ENCODE results near the gene ZNF536.
"Not testable (repeated sequence)": the region's sequence is repeated elsewhere in the genome, so short reads cannot be mapped to it uniquely, and the experiment has no call there.

ZNF536 gene

GRCh38 chr19:30481063-30481462 is 108.9 kb downstream of the ZNF536 start:
- DNase-seq (ENCODE audit: low spot score) = no peak
- TF ChIP-seq CTCF (IDR thresholded peaks at IDR 0.05; ENCODE audit: borderline replicate concordance, control extremely low read depth, extremely low read depth, insufficient read depth, missing control alignments) = no peak
- in situ Hi-C loops (cut with MboI; ENCODE audit: low sequenced_read_pairs, unreplicated experiment) = no loop called here

GRCh38 chr19:30481823-30482222 is 109.6 kb downstream of the ZNF536 start:
- in situ Hi-C loops (cut with MboI; ENCODE audit: low sequenced_read_pairs, unreplicated experiment) = no loop called here
- no peak for DNase-seq (ENCODE audit: low spot score)
- no peak for TF ChIP-seq CTCF (IDR thresholded peaks at IDR 0.05; ENCODE audit: borderline replicate concordance, control extremely low read depth, extremely low read depth, insufficient read depth, missing control alignments)

DNA sequence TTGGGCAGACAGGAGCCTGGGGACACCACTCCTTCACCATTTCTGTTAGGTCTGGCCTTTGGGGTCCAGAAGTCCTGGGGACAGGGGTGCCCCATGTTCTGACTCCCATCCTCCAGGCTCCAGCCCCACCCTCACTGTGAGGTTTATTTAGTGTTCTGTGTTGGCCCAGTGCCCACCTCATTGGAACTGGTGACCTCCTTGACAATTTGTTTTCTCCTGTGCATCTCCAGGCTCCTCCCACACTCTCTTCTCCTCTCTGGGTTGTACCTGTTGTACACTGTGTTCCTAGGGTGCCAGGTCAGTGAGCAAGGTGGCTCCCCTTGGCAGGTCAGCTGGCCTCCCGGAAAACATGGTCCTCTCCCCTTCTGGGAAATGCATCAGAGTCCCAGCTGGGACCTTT is 110.8 kb downstream of the ZNF536 start:
- DNase-seq (ENCODE audit: low spot score) = no peak
- no peak for TF ChIP-seq CTCF (IDR thresholded peaks at IDR 0.05; ENCODE audit: borderline replicate concordance, control extremely low read depth, extremely low read depth, insufficient read depth, missing control alignments)
- in situ Hi-C loops (cut with MboI; ENCODE audit: low sequenced_read_pairs, unreplicated experiment) = no loop called here

DNA sequence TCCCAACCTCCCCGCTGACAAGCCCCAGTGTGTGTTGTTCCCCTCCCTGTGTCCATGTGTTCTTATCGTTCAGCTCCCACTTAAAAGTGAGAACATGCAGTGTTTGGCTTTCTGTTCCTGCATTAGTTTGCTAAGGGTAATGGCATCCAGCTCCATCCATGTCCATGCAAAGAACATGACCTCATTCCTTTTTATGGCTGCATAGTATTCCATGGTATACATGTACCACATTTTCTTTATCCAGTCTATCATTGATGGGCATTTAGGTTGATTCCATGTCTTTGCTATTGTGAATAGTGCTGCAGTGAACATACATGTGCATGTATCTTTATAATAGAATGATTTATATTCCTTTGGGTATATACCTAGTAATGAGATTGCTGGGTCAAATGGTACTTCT is 114.1 kb downstream of the ZNF536 start:
- in situ Hi-C loops (cut with MboI; ENCODE audit: low sequenced_read_pairs, unreplicated experiment); DNase-seq (ENCODE audit: low spot score): not testable (repeated sequence)

DNA sequence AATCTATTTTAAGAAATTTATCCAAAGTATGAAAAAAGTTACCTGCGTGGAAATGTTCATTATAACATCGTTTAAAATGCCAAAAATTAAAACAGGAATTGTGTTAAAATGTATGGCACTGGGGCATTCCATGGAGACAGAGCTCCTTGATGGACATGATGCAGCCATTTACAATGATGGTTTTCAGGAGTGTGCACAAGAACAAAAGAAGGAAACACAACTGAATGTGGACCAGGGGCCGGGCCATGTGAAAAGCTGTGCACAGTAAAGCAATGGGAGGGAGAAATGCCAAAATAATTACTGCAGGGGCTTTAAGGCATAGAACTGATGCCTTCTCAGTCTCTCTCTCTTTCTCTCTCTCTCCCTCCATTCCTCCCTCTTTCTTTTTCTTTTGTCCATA is 115.0 kb downstream of the ZNF536 start:
- in situ Hi-C loops (cut with MboI; ENCODE audit: low sequenced_read_pairs, unreplicated experiment) = no loop called here
- no peak for DNase-seq (ENCODE audit: low spot score)
- no peak for TF ChIP-seq CTCF (IDR thresholded peaks at IDR 0.05; ENCODE audit: borderline replicate concordance, control extremely low read depth, extremely low read depth, insufficient read depth, missing control alignments)

DNA sequence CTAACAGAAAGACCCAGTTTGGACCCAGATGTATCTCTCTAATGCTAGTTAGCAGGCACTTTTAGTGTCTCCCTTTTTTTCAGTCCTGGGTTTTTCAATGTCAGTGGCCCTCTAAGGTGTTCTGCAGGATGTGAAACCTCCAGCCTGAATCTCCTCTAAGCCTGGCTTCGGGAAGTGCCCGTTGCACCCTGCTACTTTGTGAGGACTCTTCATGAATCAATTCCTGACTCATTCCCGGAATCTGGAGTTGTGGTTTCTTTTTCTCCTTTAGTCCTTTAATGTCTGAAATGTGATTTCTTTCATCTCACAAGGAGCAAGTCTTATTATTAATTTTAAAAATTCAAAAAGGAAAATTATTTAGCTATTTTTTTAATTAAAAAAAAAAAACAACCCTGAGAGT is 116.0 kb downstream of the ZNF536 start:
- no peak for TF ChIP-seq CTCF (IDR thresholded peaks at IDR 0.05; ENCODE audit: borderline replicate concordance, control extremely low read depth, extremely low read depth, insufficient read depth, missing control alignments)
- in situ Hi-C loops (cut with MboI; ENCODE audit: low sequenced_read_pairs, unreplicated experiment) = no loop called here

GRCh38 chr19:30490760-30491159 is 118.6 kb downstream of the ZNF536 start:
- DNase-seq (ENCODE audit: low spot score) = no peak
- in situ Hi-C loops (cut with MboI; ENCODE audit: low sequenced_read_pairs, unreplicated experiment) = no loop called here
- no peak for TF ChIP-seq CTCF (IDR thresholded peaks at IDR 0.05; ENCODE audit: borderline replicate concordance, control extremely low read depth, extremely low read depth, insufficient read depth, missing control alignments)

More for the DNA sequence above, 116.0 kb downstream of the ZNF536 start:
- no peak for DNase-seq (ENCODE audit: low spot score)
